HUES64 (cell line): Measurements from ENCODE around the gene AMOTL1.

Experiments used
- H3K27ac ChIP-seq: 2 replicates; pipeline ENCODE4 v1.7.0; 2013; ENCODE audit warnings: low read depth, low read length, inconsistent platforms
- H3K27me3 ChIP-seq: 2 replicates; pipeline ENCODE4 v1.6.1; 2013; ENCODE audit warnings: mild to moderate bottlenecking, low read length; ENCODE audit not compliant: insufficient read depth
- H3K36me3 ChIP-seq: 2 replicates; pipeline ENCODE4 v1.6.1; 2013; ENCODE audit warnings: mild to moderate bottlenecking, low read length; ENCODE audit not compliant: insufficient read depth
- H3K4me1 ChIP-seq: 2 replicates; pipeline ENCODE4 v1.6.1; 2013; ENCODE audit warnings: mild to moderate bottlenecking, low read length, moderate library complexity; ENCODE audit not compliant: insufficient read depth
- H3K4me3 ChIP-seq: 2 replicates; pipeline ENCODE4 v1.5.1; 2013; ENCODE audit warnings: mild to moderate bottlenecking, low read length, moderate library complexity
- H3K9ac ChIP-seq: 2 replicates; pipeline ENCODE4 v1.6.1; 2013; ENCODE audit warnings: mild to moderate bottlenecking, low read depth, low read length
- H3K9me3 ChIP-seq: 2 replicates; pipeline ENCODE4 v1.6.1; 2013; ENCODE audit warnings: low read depth, low read length; ENCODE audit not compliant: insufficient read depth
- WGBS: fragments of 150-250, 120-280 bp; methylation state at CpG from one replicate; pipeline ENCODE4 v1.1.7; 2013; ENCODE audit warnings: missing lambda C conversion rate; 5-methylcytosine and 5-hydroxymethylcytosine counted together

The AMOTL1 gene

DNA sequence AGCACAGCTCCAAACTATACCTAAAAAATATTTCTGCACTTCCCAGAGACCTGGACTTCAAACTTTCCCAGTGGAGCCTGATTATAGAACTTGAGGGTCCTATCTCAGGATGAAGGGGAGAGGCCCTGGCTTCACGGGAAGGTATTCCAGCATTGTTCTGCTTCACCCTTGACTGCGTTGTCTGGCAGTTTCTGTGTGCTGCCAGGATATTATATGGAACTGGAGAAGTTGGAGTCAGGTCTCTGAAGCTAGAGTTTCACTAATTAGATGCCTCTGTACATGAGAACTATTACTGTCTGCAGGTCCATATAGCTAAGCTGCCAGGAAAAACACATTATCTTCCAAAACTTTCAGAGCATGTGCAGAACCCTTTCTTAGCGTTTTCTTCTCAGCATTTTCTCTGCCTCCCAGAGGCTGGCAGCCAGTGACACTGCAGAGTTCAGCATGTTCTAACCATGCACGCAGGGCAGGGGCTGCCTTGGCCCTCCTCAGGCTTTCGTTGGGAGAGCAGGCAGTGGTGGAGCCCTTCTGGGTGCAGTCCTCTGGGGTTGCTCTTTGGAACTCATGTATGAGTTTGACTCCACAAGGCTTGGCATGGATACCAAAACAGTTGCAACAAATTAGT lies 105.9 kb downstream of the AMOTL1 start:
- Histone ChIP-seq H3K9me3 (no peaks in the 10 kb centered on the region), H3K4me3 (no peak overlapping the region), H3K36me3 (peaks cover 86% of the 10 kb centered on the region), H3K4me1 (peaks cover 13% of the 10 kb centered on the region), H3K27me3 (no peaks in the 10 kb centered on the region), H3K27ac (no peak overlapping the region), H3K9ac (no peak overlapping the region)
- WGBS = 91% methylated on average over 5 of the region's 5 CpGs

DNA sequence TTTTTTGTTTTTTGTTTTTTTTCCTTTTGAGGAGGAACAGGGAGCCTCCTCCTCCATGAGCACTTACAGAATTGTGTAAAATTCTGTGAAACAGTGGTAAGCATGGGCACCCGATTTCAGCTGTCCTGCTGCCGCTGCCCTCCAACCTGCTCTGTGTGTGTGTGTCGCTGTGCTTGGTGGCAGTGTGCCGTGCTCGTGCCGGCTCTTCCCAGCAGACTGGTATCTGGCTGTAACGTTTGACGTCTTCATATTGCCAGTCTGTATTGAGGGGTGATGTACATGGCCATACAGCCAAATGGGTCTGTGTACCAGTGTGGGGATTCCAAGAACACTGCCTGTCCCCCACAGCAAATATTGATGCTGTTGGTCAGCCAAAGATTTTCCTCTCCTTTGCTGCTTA lies 108.1 kb downstream of the AMOTL1 start:
- Histone ChIP-seq H3K4me3 (no peak overlapping the region), H3K36me3 (peaks cover 83% of the 10 kb centered on the region), H3K27me3 (no peaks in the 10 kb centered on the region), H3K9me3 (no peaks in the 10 kb centered on the region), H3K4me1 (peaks cover 13% of the 10 kb centered on the region), H3K9ac (no peak overlapping the region), H3K27ac (peak overlapping the region; percentile 18; the same call in 1 of the 2 replicates)
- 90% methylated on average over 8 of the region's 8 CpGs for whole genome bisulfite sequencing

- WGBS = 71% methylated on average over 10 of the region's 12 CpGs
- Histone ChIP-seq H3K36me3 (peaks cover 77% of the 10 kb centered on the region), H3K4me1 (peaks cover 13% of the 10 kb centered on the region), H3K9ac (no peak overlapping the region; the same call in 1 of the 2 replicates), H3K9me3 (no peaks in the 10 kb centered on the region), H3K4me3 (no peak overlapping the region), H3K27me3 (no peaks in the 10 kb centered on the region), H3K27ac (peak overlapping the region; percentile 43; the same call in 1 of the 2 replicates)
These were observed 108.7 kb downstream of the AMOTL1 start for GRCh38 chr11:94876645-94877442.

GRCh38 chr11:94877443-94878200 lies 109.5 kb downstream of the AMOTL1 start:
- peaks cover 13% of the 10 kb centered on the region for H3K4me1 ChIP-seq
- H3K27ac ChIP-seq = no peak overlapping the region
- H3K36me3 ChIP-seq = peaks cover 70% of the 10 kb centered on the region
- H3K4me3 ChIP-seq = no peak overlapping the region
- H3K9me3 ChIP-seq = no peaks in the 10 kb centered on the region
- 97% methylated on average over 11 of the region's 11 CpGs for WGBS
- H3K9ac ChIP-seq = no peak overlapping the region
- H3K27me3 ChIP-seq = no peaks in the 10 kb centered on the region

GRCh38 chr11:94879006-94879405 lies 110.8 kb downstream of the AMOTL1 start:
- Histone ChIP-seq H3K36me3 (peaks cover 57% of the 10 kb centered on the region), H3K4me1 (peaks cover 13% of the 10 kb centered on the region), H3K27me3 (no peaks in the 10 kb centered on the region), H3K9ac (no peak overlapping the region), H3K27ac (no peak overlapping the region), H3K4me3 (no peak overlapping the region), H3K9me3 (no peaks in the 10 kb centered on the region)
- over 99% methylated on average over 2 of the region's 2 CpGs for WGBS

- peaks cover 53% of the 10 kb centered on the region for H3K36me3 ChIP-seq
- no peak overlapping the region for H3K4me3 ChIP-seq
- H3K4me1 ChIP-seq = peaks cover 13% of the 10 kb centered on the region
- H3K27me3 ChIP-seq = no peaks in the 10 kb centered on the region
- 95% methylated on average over 4 of the region's 4 CpGs for WGBS
- H3K9ac ChIP-seq = no peak overlapping the region
- no peaks in the 10 kb centered on the region for H3K9me3 ChIP-seq
- H3K27ac ChIP-seq = no peak overlapping the region
These were observed 112.1 kb downstream of the AMOTL1 start for GRCh38 chr11:94880216-94880615.

GRCh38 chr11:94882931-94883330 lies 114.8 kb downstream of the AMOTL1 start:
- peaks cover 34% of the 10 kb centered on the region for H3K36me3 ChIP-seq
- WGBS = 95% methylated on average over 2 of the region's 2 CpGs

GRCh38 chr11:94883878-94884277 lies 115.7 kb downstream of the AMOTL1 start:
- Histone ChIP-seq H3K27ac (no peak overlapping the region), H3K9ac (no peak overlapping the region), H3K36me3 (peaks cover 26% of the 10 kb centered on the region), H3K9me3 (peaks cover 8% of the 10 kb centered on the region; the same call in 1 of the 2 replicates), H3K4me3 (no peak overlapping the region), H3K27me3 (no peaks in the 10 kb centered on the region), H3K4me1 (no peaks in the 10 kb centered on the region)

More at GRCh38 chr11:94882931-94883330, 114.8 kb downstream of the AMOTL1 start:
- H3K27me3 ChIP-seq = no peaks in the 10 kb centered on the region
- no peak overlapping the region for H3K9ac ChIP-seq
- peaks cover 8% of the 10 kb centered on the region; the same call in 1 of the 2 replicates for H3K9me3 ChIP-seq
- H3K27ac ChIP-seq = no peak overlapping the region
- H3K4me1 ChIP-seq = no peaks in the 10 kb centered on the region
- H3K4me3 ChIP-seq = no peak overlapping the region

- Histone ChIP-seq H3K27me3 (no peaks in the 10 kb centered on the region), H3K36me3 (peaks cover 21% of the 10 kb centered on the region; the same call in 1 of the 2 replicates), H3K9ac (no peak overlapping the region), H3K4me3 (no peak overlapping the region), H3K4me1 (no peaks in the 10 kb centered on the region), H3K9me3 (peaks cover 8% of the 10 kb centered on the region; the same call in 1 of the 2 replicates), H3K27ac (no peak overlapping the region)
- 94% methylated on average over 6 of the region's 6 CpGs for WGBS
These were observed 116.2 kb downstream of the AMOTL1 start for GRCh38 chr11:94884376-94884775.

DNA sequence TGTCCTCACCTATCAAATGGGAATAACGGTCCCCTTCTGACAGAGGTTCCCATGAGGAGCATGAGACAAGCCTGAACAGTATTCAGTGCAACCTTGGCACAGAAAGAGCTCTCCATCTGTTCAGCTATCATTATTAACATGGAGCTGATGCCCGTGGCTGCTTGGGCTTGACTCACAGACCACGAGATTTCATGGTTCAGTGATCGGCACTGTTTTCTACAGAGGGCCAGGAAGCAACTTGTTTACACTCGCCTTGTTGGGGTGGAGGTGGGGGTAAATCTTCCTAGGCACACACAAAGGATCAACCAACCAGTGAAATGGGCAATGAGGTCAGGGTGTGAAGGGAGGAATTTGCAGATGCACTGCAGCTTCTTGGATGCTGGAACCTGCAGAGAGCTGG lies 117.0 kb downstream of the AMOTL1 start:
- H3K27me3 ChIP-seq = no peaks in the 10 kb centered on the region
- H3K9me3 ChIP-seq = peaks cover 8% of the 10 kb centered on the region; the same call in 1 of the 2 replicates
- peaks cover 13% of the 10 kb centered on the region; the same call in 1 of the 2 replicates for H3K36me3 ChIP-seq
- no peaks in the 10 kb centered on the region for H3K4me1 ChIP-seq
- no peak overlapping the region for H3K4me3 ChIP-seq
- no peak overlapping the region for H3K27ac ChIP-seq
- 71% methylated on average over 5 of the region's 5 CpGs for WGBS
- H3K9ac ChIP-seq = no peak overlapping the region

DNA sequence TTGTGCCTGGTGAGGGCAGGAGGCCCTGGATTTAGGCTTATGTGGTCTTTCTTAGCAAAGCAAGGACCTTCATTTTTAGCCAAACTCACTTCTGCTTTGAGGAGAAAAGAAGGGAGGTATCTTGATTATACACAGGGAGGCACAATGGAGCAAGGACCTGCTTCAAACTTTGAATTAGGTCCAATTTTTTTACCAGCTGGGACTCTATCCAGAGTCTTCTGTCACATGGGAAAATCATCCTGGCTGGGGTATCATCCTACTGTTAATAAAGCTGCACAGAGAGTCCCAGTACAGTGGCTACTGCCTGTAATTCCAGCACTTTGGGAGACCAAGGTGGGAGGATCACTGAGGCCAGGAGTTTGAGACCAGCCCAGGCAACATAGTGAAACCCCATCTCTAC lies 117.4 kb downstream of the AMOTL1 start:
- peaks cover 8% of the 10 kb centered on the region; the same call in 1 of the 2 replicates for H3K9me3 ChIP-seq
- H3K4me1 ChIP-seq = no peaks in the 10 kb centered on the region
- H3K27ac ChIP-seq = no peak overlapping the region
- peaks cover 9% of the 10 kb centered on the region; the same call in 1 of the 2 replicates for H3K36me3 ChIP-seq
- no peak overlapping the region for H3K4me3 ChIP-seq
- H3K9ac ChIP-seq = no peak overlapping the region
- H3K27me3 ChIP-seq = no peaks in the 10 kb centered on the region
